AG04449 (cell line): ENCODE results near the gene STN1.

Experiments used
- CTCF ChIA-PET: fragments of 350-600 bp; formaldehyde crosslinking; extraction: SDS; loops from one replicate; lab custom pipeline; 2021; ENCODE audit warnings: antibody characterized with exemption; lab: Yijun Ruan, JAX
- POLR2A ChIA-PET: fragments of 400-600, 350-600 bp; formaldehyde crosslinking; extraction: SDS; loops from one replicate; lab custom pipeline; 2020; ENCODE audit warnings: antibody characterized with exemption, inconsistent platforms; lab: Yijun Ruan, JAX
- DNase-seq: peaks from one replicate; pipeline ENCODE4 v3.0.0-alpha.2; 2010; ENCODE audit warnings: low read depth, low spot score
- H3K4me3 ChIP-seq: 2 replicates; pipeline ENCODE4 v1.5.1; 2011; ENCODE audit warnings: low read depth, mild to moderate bottlenecking, control low read depth, low read length
- TF ChIP-seq, protein P1 (sequence below): IDR thresholded peaks from one replicate; pipeline ENCODE4 v1.5.1; 2011; ENCODE audit warnings: mild to moderate bottlenecking, moderate library complexity, low read length, control low read depth, inconsistent platforms; ENCODE audit not compliant: insufficient read depth; ENCODE audit errors: missing control alignments

STN1 gene

DNA sequence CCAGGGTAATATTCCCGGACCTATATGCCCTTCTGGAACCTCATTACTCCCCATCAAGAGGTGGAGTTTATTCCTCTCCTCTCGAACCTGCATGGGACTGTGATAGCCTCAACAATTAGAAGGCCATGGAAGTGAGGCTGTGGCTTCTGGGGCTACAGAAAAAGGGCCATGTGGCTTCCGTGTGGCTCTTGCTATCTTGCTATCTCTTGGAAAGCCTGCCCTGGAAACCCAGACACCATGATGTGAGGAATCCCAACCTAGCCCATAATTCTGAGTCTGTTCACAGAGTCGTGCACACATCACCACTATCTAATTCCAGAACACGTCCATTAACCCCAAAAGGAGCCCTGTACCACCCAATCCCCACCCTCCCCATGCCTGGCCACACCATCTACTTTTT lies 41.8 kb downstream of the STN1 start:
- POLR2A ChIA-PET = no interaction called here
- DNase-seq = no peak
- H3K4me3 ChIP-seq = no peak overlapping the region
- TF ChIP-seq, protein P1, sequence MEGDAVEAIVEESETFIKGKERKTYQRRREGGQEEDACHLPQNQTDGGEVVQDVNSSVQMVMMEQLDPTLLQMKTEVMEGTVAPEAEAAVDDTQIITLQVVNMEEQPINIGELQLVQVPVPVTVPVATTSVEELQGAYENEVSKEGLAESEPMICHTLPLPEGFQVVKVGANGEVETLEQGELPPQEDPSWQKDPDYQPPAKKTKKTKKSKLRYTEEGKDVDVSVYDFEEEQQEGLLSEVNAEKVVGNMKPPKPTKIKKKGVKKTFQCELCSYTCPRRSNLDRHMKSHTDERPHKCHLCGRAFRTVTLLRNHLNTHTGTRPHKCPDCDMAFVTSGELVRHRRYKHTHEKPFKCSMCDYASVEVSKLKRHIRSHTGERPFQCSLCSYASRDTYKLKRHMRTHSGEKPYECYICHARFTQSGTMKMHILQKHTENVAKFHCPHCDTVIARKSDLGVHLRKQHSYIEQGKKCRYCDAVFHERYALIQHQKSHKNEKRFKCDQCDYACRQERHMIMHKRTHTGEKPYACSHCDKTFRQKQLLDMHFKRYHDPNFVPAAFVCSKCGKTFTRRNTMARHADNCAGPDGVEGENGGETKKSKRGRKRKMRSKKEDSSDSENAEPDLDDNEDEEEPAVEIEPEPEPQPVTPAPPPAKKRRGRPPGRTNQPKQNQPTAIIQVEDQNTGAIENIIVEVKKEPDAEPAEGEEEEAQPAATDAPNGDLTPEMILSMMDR = no peak
- CTCF ChIA-PET = interaction anchor here (0.6 to 8.3 kb wide), 4 partner anchors 9 to 163 kb away, joined by 3 to 95 read pairs (median 38); partner anchors contain the start of gene SH3PXD2A

DNA sequence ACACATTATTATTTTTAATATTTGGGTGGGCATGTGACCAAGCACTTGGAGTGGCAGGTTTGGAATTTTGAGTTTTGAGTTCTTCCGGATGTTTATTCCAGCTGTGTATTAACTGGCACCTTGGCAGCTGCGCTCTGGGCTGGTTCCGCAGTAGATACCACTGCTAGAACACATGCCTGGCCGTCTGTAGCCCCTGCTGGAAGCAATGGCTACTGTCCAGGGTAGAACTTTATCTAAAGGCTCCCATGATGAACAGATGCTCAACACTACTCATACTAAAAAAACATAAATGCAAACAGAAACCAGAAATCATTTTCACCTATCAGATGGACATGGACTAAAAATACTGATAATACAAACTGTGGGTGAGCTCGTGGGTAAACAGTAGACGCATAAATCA lies 43.3 kb downstream of the STN1 start:
- ChIA-PET POLR2A (interaction anchor here (0.6 kb wide), 1 partner anchor 161 kb away, joined by 3 read pairs; no protein-coding TSS in a partner anchor), CTCF (interaction anchor here (0.6 to 8.3 kb wide), 8 partner anchors 11 to 268 kb away, joined by 3 to 95 read pairs (median 3); partner anchors contain the start of gene SH3PXD2A)
- no peak overlapping the region for H3K4me3 ChIP-seq
- DNase-seq = no peak
- TF ChIP-seq, protein P1 = no peak

DNA sequence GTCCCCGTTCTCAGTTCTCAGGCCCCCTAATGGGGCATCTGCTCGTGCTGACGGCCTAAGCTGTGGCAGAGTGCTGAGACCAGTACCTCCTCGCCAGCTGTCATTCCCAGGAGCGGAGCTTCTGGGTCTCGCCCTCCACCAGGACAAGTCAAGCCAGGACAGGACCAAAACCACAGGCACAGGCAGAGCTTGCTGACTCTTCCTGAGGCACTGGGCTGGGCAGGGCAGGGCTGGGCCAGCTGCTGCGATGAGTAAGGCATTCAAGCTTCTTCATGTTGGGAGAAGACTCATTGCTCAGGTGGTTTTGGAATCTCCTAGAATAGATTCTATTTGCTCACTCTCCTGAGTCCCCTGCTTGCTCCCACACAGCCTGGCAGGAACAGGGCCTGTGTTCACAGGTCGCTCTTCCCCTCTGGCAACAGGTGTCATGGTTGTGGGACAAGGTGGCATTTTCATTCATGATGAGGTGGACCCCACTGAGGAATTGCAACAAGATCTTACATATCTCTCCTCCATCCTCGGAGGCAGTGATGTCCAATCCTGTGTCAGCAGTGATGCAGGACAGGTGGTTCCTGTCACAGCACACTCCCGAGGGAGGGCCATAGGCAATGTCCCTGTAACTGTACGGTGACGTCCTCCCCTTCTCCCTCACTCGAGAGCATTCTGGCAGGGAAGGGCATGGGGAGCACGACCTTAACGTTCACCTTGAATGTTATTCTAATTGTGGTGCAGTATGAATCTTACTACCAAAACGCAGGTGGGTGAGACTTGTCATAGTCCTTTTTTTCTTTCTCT lies 45.6 kb downstream of the STN1 start:
- H3K4me3 ChIP-seq = no peak overlapping the region
- CTCF ChIA-PET = interaction anchor here (3.8 to 8.3 kb wide), 3 partner anchors 14 to 159 kb away, joined by 12 to 95 read pairs (median 58); no protein-coding TSS in a partner anchor
- POLR2A ChIA-PET = no interaction called here
- TF ChIP-seq, protein P1 = no peak
- DNase-seq = no peak

GRCh38 chr10:103871006-103871405 lies 47.0 kb downstream of the STN1 start:
- H3K4me3 ChIP-seq = no peak overlapping the region
- ChIA-PET POLR2A (no interaction called here), CTCF (interaction anchor here (0.9 to 8.3 kb wide), 5 partner anchors 14 to 163 kb away, joined by 3 to 95 read pairs (median 12); partner anchors contain the start of gene SH3PXD2A)
- DNase-seq = no peak
- TF ChIP-seq, protein P1 = no peak

GRCh38 chr10:103870516-103870915 lies 47.5 kb downstream of the STN1 start:
- POLR2A ChIA-PET = no interaction called here
- H3K4me3 ChIP-seq = no peak overlapping the region
- TF ChIP-seq, protein P1 = peak; percentile 3
- DNase-seq = no peak
- CTCF ChIA-PET = interaction anchor here (0.9 to 8.3 kb wide), 8 partner anchors 14 to 162 kb away, joined by 3 to 95 read pairs (median 10); partner anchors contain the start of gene SH3PXD2A

- DNase-seq = no peak
- TF ChIP-seq, protein P1 = no peak
- ChIA-PET CTCF (interaction anchor here (0.8 to 3.8 kb wide), 14 partner anchors 9 to 269 kb away, joined by 3 to 25 read pairs (median 5); partner anchors contain the start of gene SH3PXD2A), POLR2A (no interaction called here)
- H3K4me3 ChIP-seq = no peak overlapping the region
Measured at GRCh38 chr10:103869336-103869735, 48.6 kb downstream of the STN1 start.
